Measurements from ENCODE around the gene SLIT1.

SLIT1 gene

DNA sequence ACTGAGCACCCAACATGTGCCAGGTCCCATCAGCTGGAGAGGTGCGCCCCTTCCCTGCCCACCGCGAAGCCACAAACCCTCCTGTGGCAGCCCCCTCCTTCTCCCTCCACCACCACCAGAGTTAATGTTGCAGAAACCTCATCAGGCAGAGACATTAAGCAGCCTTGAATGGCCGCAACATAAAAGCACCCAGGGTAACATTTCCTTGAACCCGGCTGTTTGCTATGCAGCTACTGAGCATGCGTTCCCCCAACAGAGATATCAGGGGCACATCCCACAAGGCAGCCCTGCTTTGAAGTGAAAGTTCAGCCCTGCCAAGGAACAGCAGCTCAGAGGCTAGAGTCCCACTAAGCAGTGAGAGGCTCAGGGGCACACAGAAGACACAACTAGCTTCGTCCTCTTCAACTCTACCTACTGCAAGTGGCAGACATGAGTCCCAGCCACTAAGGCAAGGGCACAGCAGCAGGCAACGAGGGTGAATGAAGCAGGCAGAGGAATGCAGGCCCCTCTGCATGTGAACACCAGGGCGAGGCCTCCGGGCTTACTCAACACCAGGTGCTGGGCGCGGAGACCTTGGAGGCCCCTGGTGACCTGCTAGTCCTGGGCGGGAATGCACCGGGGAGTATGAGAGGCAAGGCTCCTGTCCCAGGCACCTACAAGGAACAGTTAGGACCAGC is 107.4 kb downstream of the SLIT1 start:
- no peak for DNase-seq

DNA sequence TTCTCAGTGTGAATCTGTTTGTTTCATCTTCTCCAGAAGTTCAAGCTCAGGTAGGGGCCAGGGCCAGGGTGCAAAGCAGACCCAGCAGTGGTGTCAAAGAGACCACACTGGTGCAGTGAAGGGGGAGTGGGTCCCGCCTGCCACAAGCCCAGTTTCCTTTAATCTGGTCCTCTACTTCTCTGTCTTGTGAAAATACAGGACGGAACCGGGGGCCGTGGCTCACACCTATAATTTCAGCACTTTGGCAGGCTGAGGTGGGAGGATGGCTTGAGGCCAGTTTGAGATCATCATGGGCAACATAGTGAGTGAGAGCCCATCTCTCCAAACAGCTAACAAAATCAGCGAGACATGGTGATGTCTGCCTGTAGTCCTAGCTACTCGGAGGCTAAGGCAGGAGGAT is 109.0 kb downstream of the SLIT1 start:
- no peak for DNase-seq

DNA sequence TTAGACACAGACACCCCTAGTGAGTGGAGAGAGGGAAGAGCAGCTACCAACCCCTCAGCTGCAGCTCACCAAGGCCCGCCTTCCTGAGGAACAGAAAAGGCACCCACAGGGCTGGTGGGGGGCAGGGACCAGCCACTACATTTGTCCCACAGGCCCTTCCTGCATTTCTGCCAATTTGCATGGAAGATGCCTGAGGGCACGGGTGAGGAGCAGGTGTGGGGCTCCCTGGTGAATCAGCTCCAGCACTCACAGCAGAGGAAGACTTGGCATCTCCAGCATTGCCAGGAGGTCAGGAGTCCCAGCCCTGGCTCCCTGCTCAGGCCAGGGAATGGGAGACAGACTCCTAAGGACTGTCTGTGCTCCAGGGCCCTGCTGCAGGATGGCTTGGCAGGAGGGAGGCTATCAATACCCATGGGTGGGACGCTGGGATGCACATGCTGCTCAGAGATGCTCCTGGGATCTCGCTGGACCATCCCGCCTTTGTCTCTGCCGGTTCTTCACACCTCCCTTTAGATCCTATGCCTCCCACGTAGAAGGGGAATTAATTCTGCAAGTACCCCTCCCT is 109.7 kb downstream of the SLIT1 start:
- DNase-seq = no peak

DNA sequence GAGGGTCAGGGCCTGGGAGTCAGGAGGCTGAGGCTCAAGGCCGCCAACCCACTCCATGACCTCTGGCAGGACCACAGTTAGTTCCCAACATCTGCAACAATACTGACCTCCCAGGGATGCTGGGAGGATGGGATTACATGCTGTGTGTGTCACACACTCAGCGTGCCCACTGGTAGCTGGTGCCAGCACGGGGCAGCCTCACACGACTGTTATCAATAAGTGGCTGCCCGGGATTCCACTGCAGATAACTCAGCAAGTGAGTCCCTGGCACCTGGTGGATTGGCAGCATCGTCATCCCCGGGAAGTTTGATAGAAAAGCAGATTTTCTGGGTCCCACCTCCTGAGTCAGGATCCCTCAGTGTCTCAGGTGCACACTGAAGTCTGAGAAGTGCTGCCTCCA is 110.3 kb downstream of the SLIT1 start:
- DNase-seq = no peak

DNA sequence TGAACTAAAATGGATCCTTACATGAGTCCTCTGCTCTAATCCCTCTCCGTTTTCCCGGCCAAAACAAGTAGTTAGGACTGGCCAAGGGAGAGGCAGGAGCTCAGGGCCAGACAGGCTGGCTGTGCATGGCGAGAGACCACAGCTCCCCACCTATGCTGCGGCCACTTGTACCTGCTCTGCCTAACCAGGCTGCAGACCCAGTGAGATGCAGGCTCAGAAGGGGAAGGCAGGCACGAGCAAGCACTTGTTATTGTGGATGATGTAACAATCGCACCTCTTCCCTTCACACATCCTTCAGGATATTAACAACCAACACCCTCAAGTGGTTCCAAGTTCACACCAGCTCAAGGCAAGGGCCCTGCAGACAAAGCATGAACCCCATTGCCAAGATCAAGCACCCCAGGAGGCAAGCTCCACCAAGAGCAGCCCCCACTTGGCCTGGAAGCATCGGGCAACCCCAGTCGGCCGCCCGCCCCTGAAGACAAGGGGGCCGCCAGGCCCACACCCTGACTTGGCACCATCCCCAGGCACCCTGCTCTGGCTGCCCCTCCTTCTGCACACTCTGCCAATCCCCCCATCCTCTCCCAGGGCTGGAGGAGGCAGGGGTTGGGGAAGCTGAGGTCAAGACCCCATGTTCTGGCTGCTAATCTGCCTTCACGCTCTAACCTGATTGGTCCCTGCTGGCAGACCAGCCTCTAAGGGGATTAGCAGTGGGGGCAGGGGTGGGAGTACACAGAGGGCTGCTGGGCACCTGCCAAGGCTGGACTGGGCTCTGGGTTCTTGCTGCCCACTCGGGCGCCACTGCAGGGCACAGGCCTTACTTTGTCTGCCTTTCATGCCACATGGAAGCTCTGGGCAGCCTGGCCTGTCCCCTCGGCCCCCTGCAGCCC is 111.3 kb downstream of the SLIT1 start:
- DNase-seq = no peak

DNA sequence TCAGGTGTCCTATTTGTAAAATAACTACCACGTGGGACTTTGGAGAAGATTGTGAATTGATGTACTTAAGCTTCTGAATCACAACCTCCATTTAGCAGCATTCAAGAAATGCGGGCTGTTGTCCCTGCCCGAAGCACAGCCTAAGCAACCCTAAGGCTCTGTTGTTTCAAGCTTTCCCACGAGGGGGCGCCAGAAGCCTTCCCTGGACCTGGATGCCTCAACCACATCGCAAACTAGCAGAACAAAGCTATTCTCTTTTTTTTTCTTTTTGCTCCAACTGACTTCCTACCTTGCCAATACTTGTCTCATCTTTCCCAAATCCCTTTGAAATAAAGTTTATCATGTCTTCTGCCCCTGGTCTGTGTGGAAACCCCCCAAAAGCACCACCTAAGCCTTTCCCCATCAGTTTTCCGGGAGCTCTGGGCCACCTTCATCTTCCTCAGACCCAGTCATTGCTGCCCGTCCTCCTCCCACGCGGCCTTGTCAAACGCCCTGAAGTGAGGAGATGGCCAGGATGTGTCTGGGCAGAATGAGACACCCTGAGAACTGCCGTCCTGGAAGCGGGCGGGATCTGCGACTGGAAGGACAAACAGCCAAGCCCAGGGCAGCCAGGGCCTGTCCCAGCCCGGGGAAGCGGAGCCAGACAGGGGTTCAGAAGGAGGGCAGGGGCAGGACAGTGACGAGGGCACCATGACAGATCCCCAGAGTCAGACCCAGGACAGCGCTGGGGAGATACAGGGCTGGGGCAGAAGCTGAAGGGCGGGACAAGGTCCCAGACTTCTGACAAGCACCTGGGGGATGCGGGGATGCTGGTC is 112.7 kb downstream of the SLIT1 start:
- peak; percentile 69 for DNase-seq

DNA sequence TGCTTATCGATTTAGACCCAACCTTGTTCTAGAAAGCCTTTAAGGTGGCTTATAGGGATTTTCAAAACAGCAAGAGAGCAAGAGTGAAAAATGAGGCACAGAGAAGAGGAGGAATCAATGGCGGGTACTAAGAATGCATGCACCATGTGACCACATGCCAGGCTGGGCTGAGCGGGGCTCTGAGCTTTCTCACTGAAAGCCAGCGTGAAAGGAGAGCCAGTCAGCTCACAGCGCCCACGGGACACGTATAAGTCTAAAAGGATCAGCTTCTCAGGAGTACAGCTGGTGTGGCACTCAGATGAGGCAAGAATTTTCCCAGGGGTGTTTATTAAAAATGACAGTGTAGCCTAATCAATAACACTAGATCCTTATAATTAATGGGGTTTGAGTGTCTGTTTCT is 114.3 kb downstream of the SLIT1 start:
- DNase-seq = no peak

DNA sequence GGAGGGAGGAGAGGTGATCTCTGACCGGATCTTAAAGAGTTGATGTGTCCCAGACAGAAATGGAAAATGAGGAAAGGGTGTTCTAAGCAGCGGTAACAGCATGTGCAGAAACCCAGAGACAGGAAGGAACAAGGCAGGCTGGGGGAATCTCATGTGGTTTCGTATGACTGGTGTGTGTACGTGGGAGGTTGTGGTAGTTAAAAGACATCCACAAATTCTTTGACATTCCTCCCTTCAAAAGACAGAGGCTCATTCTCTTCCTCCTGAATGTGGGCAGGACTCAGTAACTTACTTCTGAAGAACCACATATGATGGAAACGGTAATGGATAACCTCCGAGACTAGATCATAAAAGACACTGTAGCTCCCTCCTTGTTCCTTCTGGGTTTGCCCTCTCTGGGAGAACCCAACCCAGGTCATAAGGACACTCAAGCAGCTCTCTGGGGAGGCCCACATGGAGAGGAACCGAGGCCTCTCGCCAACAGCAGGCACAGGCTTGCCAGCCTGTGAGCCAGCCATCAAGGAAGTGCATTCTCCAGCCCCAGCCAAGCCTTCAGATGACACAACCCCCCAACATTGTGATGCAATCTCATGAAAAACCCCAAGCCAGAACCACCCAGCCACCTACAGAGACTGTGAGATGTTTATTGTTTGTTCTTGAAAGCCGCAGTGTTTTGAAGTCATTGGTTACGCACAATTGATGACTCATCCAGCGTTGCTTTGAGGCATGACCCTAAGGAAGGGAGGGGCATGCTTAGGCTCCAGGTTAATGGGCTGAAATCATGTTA is 116.0 kb downstream of the SLIT1 start:
- DNase-seq = peak; percentile 61

DNA sequence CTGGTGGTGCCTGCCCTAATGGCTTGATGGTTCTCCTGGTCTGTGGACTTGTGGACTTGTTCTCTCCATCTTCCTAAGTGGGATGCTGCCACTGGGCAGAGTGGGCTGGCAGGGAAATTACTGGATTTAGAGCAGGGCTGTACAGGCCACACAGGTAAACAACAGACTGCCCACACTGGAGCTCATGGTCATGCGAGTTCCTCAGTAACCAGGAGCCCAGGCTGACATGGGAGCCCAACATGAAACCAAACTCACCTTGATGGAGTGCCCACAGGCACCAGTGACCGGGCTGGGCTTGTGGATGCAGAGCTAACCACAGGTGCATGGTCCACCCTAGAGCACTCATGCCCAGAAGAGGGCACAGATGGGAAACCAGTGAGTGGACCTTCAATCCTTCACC is 116.7 kb downstream of the SLIT1 start:
- DNase-seq = no peak

DNA sequence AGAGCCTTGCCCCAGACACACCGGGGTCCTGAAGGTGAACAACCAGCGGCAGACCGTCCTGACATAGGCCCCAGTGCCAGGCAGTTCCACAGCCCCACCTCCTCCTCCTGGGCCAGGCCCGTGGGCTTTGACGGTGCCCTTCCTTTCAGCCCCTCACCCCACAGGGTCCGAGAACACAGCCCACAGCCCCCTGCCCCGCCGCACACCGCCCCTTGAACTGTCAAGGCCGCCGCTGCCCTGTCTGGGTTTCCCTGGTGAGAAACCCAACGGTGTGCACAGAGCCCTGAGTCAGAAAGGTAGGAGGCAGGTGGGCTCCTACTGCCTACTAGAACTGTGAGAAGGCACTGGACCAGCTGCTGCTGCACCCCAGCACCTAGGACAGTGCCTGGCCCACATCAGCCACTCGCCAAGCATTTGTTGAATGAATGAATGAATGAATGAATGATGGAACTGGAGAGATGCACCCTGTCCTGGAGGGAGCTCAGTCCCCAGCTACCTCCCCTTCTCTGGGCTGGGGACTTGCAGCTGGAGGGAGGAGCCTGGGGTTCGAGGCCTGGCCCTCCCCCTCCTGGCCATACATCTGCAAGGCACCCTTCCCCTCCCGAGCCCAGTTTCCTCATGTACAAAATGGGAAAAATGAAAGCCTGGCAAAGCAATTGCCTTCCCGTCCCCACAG is 117.9 kb downstream of the SLIT1 start:
- no peak for DNase-seq

DNA sequence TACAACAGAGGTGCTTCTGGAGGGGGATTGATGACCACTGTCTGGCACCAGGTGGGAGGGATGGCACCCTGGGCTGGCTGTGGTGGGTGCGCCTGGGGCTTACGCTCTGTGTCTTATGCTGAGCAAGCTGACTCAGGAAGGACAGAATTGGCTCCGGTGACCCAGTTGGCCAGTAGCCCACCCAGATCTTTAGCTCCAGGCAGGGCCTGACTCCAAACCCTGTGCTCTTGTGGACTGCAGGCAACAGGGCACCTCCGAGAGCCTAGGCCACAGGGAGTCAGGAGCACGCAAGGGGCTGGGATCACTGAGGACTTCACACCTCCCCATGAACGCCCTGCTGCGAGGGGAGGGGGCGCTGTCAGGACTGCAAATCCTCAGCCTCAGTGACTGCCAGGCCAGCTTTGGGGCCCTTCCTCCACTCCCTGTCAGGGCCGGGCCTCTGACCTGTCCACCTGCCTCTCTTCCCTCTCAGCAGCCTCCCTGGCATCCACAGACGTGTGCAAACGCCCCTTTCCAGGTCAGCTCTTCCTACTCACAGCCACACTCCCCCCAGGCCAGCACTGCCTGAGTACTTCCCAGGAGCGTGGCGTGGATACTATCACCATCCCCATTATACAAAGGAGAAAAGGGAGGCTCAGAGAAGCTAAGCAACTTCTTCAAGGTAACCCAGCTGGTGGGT is 118.7 kb downstream of the SLIT1 start:
- no peak for DNase-seq

DNA sequence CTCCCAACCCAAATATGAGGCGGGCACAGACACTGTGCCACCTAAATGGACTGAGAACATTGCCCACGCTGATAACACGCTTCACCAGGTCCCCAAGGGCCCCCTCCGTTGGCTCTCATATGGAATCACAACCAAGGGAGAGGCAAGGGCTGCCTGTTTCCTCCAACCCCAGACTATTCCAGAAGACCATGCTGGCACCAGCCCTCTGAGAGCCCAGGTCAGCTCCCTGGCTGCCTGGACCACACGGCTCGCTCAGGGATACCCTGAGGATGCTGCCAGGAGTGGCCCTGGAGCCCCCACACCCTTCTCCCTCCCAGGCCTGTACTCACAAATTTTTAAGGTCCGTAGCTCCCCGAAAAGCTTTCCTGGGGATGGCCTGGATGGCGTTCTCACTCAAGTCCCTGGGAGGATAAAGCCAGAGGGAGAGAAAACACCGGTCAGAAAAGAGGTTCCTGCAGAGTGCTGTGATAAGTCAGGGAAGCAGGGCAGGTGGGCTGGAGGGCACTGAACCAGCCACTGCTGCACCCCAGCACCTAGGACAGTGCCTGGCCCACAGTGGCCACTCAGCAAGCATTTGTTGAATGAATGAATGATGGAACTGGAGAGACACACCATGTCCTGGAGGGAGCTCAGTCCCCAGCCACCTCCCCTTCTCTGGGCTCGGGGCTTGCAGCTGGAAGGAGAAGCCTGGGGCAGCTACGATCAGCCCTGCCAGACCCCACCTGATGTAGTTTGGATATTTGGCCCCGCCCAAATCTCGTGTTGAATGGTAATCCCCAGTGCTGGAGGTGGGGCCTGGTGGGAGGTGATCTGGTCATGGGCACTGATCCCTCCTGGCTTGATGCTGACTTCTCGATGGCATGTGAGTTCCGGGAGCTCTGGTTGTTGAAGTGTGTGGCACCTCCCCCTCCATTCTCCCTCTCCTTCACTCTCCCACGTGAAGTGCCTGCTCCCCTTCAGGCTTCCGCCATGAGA is 119.8 kb downstream of the SLIT1 start:
- no peak for DNase-seq

DNA sequence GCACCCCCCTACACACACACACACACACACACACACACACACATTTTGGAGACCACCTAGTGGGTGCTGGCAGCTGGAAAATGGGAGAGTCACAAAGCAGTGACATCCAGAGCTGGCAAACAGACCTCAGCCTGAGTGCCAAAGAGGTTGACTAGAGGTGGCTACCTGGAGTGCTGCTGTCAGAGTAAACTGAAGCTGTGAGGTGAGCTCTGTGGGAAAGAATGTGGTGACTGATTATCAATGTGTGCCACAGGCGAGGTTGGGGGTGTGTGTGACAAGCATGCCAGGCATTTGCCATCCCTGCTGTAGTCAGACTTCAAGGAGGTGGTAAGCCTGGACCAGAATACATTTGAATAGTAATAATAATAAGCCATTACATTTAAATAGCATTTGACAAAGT is 120.6 kb downstream of the SLIT1 start:
- DNase-seq = no peak

DNA sequence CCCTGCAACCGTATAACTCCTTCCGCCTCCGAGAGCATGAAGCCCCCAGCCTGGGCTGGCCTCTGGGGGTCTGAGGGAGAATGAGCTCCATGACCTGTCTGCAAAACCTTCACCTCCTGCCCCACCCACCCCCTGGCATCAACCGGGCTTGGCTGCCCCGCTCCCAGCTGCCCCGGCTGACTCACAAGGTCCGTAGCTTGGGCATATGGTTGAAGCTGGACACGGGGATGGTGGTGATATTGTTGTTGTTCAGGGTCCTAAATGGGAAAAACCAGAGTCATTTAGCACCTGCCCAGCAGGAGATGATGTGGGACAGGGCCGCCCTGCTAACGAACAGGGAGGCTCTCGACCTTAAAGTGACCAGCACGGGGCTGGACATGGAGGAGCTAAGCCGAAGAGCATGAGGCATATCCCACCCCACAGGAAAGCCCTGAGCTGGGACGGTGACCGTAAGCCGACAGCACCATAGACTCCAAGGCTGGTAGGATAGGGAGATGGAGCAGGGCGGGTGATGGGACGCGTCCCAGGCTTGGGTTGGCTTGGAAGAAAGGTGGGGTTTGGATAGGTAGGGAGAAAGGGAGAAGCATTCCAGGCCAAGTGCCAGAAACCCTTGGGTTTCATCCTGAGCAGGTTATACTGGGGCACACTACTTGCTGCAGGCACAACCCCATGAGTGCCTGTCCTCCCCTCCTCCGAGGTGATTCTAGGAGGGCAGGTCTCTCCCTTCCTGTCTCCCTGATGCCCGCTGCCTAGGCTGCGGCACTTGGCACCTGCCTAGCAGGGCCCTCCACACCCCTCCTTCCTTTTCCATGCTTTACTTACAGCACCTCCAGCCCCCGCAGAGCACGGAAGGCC is 121.5 kb downstream of the SLIT1 start:
- no peak for DNase-seq

DNA sequence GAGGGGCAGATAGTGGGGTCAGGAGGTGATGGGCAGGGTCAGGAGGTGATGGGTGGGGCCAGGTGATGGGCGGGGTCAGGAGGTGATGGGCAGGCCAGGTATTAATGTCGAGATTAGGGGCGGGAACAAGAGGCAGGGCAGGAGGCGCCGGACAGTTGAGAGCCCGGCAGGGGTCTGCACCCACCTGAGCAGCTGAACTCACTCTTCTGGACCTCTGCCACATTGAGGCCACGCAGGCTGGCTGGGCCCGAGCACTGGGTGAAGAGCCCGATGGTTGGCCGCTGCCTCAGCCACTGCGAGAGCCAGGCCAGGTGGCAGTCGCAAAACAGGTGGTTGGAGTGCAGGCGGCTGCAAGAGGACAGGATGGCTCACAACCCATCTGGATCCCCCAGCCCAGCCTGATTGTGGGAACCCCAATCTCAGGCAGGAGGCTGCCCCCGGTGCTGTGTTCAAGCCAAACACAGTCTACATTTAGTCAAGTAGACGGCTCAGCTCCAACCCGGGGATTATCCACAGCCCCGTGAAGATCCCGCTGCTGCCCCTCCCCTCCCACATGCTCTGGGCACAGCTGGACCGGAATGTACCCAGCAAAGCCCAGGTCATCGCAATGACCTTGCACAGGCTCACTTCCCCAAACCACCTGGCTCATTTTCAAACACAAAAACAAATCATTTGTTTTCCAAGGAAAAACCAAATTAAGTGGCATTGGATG is 122.3 kb downstream of the SLIT1 start:
- DNase-seq = no peak

DNA sequence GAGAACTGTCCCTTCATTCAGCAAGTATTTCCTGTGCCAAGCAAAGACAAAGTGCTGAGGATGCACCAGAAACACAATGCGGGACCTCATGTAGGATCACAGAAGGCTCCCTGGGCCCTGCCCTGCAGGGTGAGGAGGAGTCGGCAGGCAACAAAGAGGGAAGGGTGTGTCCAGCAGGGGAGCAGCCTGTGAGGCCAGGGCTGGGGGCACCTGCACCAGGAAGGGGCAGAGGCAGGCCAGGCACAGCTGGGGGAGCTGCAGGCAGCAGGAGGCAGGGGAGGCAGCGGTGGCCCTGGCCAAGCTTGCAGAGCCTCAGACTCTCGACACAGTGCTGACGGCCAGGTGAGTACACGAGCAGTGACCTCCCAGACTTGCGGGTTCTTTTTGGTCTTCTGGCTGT is 123.3 kb downstream of the SLIT1 start:
- no peak for DNase-seq

DNA sequence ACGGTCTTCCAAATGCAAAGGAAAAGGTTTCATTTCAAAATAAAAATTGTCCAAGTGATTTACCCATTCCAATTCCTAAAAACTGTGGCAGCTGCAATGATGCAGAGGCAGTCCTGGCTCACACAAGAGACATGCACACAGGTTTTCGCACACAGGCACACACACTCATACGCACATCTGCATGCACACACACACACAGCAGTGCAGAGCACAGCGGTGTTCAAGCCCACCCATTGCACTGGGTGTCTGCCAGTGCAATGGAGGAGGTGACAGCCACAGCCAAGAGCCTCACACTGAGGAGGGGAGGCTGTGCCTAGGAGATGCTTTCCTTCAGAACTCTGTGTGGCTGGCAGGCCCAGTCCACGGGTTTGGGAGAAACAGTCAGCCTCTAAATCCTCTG is 123.7 kb downstream of the SLIT1 start:
- no peak for DNase-seq

DNA sequence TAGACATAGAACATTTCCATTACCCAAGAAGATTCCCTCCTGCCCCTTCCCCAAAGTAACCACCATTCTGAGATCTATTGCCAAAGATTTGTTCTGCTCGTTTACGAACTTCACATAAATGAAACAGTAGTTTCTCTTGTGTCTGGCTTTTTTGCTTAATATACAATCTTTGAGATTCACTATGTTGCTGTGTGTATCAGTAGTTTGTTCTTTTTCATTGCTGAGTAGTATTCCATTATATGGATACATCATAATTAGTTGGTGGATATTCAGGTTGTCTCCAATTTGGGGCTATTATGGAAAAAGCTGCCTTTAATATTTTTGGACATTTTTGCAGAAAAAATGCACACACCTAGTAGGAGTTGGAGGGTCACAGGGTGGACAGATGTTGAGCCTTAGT is 124.3 kb downstream of the SLIT1 start:
- no peak for DNase-seq

Data from inflammatory macrophage treated with lipopolysaccharide for 4 hours (primary cell).